ENCODE results near the gene TSFM. TPM values are rescaled to one million over a fixed set of nuclear protein-coding genes. Genes with fewer than 3 reads are reported as not detected.

TSFM gene
- total and polyA plus RNA-seq, 2 of the 13 experiments (the other 11 are each of a cell fraction or from before 2014, with no cell fraction given): 29.8 to 68.3 TPM

- TF ChIP-seq ZXDC (CRISPR knock-in tag; IDR thresholded peaks at IDR 0.05) (no peak), ZSCAN20 (CRISPR knock-in tag; IDR thresholded peaks at IDR 0.05; ENCODE audit: borderline replicate concordance) (no peak), HNRNPH1 (optimal IDR thresholded peaks at IDR 0.05; ENCODE audit: low read depth, low read length) (no peak), SMAD1 (CRISPR knock-in tag; IDR thresholded peaks at IDR 0.05; ENCODE audit: borderline replicate concordance, low read depth) (no peak), SMAD9 (CRISPR knock-in tag; IDR thresholded peaks at IDR 0.05) (no peak), ZNF780A (CRISPR knock-in tag; IDR thresholded peaks at IDR 0.05) (peak; percentile 33; the same call in 1 of the 2 replicates), NKX3-1 (CRISPR knock-in tag; IDR thresholded peaks at IDR 0.05) (no peak), ZNF576 (CRISPR knock-in tag; IDR thresholded peaks at IDR 0.05) (no peak), MATR3 (CRISPR knock-in tag; IDR thresholded peaks at IDR 0.05) (no peak), ZFP37 (CRISPR knock-in tag; IDR thresholded peaks at IDR 0.05; ENCODE audit: borderline replicate concordance) (no peak), WIZ (CRISPR knock-in tag; IDR thresholded peaks at IDR 0.05) (no peak), TRAFD1 (CRISPR knock-in tag; IDR thresholded peaks at IDR 0.05; ENCODE audit: borderline replicate concordance) (no peak), STAG1 (CRISPR knock-in tag; IDR thresholded peaks at IDR 0.05) (peak; percentile 6; the same call in 1 of the 2 replicates), KMT2B (CRISPR knock-in tag; IDR thresholded peaks at IDR 0.05) (0 out of 2 replicates have a peak, but pooled peaks have one; percentile 37), ZBTB4 (CRISPR knock-in tag; IDR thresholded peaks at IDR 0.05; ENCODE audit: borderline replicate concordance) (no peak), NR2C2 (CRISPR knock-in tag; IDR thresholded peaks at IDR 0.05; ENCODE audit: borderline replicate concordance) (peak; percentile 71; the same call in 1 of the 2 replicates), FLYWCH1 (CRISPR knock-in tag; IDR thresholded peaks at IDR 0.05) (no peak), MLXIP (CRISPR knock-in tag; IDR thresholded peaks at IDR 0.05; ENCODE audit: borderline replicate concordance) (no peak)
Observed at GRCh38 chr12:57813971-57814772, 31.6 kb downstream of the TSFM start (continued).
